D721Med (cell line): ENCODE data around the gene IPO11.

Source experiments
- DNase-seq: peaks from one replicate; pipeline ENCODE4 v3.0.0; 2011; ENCODE audit warnings: low spot score; ENCODE audit not compliant: insufficient read length
- FAIRE-seq: peaks from 2 replicates; lab custom pipeline; 2011; peaks lifted over from hg19 to GRCh38; lab: Jason Lieb, UNC
- TF ChIP-seq, protein P1 (sequence below): IDR thresholded peaks from 2 replicates; pipeline ENCODE4 v1.5.1; 2012; ENCODE audit warnings: mild to moderate bottlenecking, control low read depth; ENCODE audit not compliant: insufficient read depth; ENCODE audit errors: missing control alignments

Gene IPO11

DNA sequence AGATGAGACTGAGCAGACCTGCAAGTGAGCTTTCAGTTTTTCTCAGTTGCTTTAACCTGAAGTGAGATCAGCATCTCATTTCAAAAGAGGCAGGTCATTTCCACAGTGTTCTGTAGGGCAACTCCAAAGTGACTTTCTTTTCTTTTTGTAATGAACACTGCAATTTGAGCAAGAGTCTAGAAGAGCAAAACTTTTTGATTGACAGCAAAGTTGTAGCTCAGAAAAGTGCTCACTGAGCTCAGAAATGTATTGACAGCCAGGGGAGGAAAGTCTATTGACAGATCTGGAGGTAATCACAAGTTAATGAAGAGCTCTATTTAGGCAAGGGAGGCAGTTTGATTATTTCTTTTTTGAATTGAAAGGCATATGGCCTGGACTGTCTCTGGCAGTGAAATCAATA lies 220.7 kb downstream of the IPO11 start:
- FAIRE-seq (no peak), DNase-seq (no peak)
- TF ChIP-seq, protein P1, sequence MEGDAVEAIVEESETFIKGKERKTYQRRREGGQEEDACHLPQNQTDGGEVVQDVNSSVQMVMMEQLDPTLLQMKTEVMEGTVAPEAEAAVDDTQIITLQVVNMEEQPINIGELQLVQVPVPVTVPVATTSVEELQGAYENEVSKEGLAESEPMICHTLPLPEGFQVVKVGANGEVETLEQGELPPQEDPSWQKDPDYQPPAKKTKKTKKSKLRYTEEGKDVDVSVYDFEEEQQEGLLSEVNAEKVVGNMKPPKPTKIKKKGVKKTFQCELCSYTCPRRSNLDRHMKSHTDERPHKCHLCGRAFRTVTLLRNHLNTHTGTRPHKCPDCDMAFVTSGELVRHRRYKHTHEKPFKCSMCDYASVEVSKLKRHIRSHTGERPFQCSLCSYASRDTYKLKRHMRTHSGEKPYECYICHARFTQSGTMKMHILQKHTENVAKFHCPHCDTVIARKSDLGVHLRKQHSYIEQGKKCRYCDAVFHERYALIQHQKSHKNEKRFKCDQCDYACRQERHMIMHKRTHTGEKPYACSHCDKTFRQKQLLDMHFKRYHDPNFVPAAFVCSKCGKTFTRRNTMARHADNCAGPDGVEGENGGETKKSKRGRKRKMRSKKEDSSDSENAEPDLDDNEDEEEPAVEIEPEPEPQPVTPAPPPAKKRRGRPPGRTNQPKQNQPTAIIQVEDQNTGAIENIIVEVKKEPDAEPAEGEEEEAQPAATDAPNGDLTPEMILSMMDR: no peak

- FAIRE-seq (no peak), DNase-seq (no peak)
- TF ChIP-seq, protein P1: no peak
Measured at GRCh38 chr5:62640446-62640845, 227.9 kb downstream of the IPO11 start.

GRCh38 chr5:62642468-62642867 lies 229.9 kb downstream of the IPO11 start:
- TF ChIP-seq, protein P1: no peak
- DNase-seq (no peak), FAIRE-seq (no peak)

DNA sequence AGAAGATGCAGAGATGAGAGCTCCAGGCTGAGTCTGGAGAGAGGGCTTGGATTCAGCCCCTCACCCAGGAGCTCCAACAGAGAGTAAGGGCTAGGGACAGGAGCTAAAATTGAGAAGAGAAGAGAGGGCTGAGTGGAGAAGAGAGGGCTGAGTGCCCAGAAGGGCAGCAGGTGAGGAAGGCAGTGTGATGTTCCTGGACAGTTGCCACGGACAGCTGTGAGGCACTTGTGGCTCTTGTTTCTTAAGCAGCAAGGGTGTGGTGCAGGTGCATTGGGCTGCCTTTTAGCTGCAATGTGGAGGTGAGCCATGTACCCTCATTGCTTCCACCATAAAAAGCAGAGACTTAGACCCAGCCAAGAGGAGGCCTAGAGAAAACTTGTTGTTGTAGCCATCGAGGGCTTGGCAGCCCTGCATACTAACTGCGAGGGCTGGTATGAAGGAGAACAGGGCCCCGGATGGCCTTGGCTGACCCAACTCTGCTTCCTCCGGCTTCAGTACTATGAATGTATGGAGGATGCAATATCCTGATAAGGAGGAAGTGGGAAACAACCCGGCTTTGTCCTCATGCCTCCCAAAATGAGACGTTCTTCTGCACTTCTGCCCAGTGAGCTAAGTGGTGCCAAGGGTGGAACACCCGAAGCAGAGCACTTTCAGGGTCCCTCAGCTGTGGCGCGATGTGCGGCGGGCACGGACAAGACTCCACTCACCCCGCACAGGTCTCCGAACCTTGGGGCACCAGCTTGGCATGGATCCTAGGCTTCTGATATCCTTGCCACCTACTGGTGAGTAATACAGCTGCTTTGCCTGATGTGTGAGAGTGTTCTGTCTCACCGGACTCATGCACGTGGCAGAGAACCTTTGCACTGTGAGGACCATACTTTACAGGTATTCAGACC lies 231.2 kb downstream of the IPO11 start:
- TF ChIP-seq, protein P1: no peak
- no peak for DNase-seq
- no peak for FAIRE-seq

GRCh38 chr5:62645223-62645622 lies 232.7 kb downstream of the IPO11 start:
- DNase-seq (no peak), FAIRE-seq (no peak)
- TF ChIP-seq, protein P1: no peak

DNA sequence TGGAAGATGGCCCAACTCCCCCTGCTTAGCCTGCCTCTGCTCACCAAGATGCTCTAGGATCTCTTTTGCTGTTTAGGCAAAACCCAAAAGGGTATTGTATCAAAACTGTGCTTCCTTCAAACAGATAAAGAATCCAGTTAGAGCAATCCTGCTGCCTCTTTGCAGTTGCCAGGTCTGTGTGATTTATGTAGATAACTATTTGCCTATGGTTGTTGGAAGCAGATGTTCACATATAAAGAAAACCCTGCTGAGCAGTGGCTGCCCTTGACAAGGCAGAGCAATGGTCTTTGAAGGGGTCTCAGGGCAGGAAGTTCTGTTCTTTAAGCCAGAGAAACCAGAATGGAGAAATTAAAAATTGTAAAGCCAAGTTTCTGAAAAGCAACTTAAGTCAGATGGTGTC lies 234.7 kb downstream of the IPO11 start:
- TF ChIP-seq, protein P1: no peak
- DNase-seq: no peak
- no peak for FAIRE-seq

DNA sequence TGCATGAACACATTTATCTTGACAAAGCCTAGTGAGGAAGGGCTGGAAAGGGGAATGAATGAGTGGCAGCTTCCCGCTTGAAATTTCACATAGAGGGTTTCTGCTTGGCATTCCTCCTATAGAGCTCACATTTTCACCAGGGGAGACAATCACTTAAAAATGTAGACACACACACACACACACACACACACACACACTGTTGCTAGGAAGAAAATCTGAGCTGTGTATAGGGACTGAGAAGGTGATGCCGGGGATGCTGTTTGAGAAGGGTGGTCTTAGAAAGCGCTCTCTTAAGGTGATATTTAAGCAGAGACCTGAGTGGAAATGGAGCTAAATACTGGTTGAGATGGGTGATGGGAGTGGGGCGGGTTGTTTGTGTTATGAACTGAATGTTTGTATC lies 236.5 kb downstream of the IPO11 start:
- TF ChIP-seq, protein P1: no peak
- FAIRE-seq: no peak
- no peak for DNase-seq
